Measurements from ENCODE around the gene NDST4. TPM values are rescaled to one million over a fixed set of nuclear protein-coding genes. Genes with fewer than 3 reads are reported as not detected.
A peak's percentile ranks its signal among the peaks of the same experiment; 100 is the strongest.

Gene NDST4
- total RNA-seq, 4 donors from 2014 or later = 0.83 TPM; not detected in 3

- H3K36me3 ChIP-seq = no peaks in the 10 kb centered on the region
- TF ChIP-seq POLR2A (IDR thresholded peaks at IDR 0.05) (no peak), CTCF (IDR thresholded peaks at IDR 0.05) (no peak)
- H3K4me1 ChIP-seq = no peaks in the 10 kb centered on the region
- H3K27ac ChIP-seq = no peak overlapping the region
- 62 to 63% methylated on average over 5 of the region's 5 CpGs for WGBS, 2 donors
- H3K9me3 ChIP-seq = no peaks in the 10 kb centered on the region
- DNase-seq = no peak
- no peak overlapping the region for H3K4me3 ChIP-seq (replicated peaks in 1 of 3)
- no peaks in the 10 kb centered on the region for H3K27me3 ChIP-seq
- intact Hi-C loops (cut with DNase I) = no loop called here
Observed at GRCh38 chr4:114827651-114828050, 285.8 kb downstream of the NDST4 start.

- no peak for DNase-seq
- H3K9me3 ChIP-seq = no peaks in the 10 kb centered on the region
- H3K27me3 ChIP-seq = no peaks in the 10 kb centered on the region
- TF ChIP-seq POLR2A (IDR thresholded peaks at IDR 0.05) (no peak), CTCF (IDR thresholded peaks at IDR 0.05) (no peak)
- H3K27ac ChIP-seq = no peak overlapping the region
- H3K36me3 ChIP-seq = no peaks in the 10 kb centered on the region
- intact Hi-C loops (cut with DNase I) = no loop called here
- 93 to 100% methylated on average over 1 of the region's 1 CpG for WGBS, 2 donors
- H3K4me1 ChIP-seq = no peaks in the 10 kb centered on the region
- H3K4me3 ChIP-seq (replicated peaks in 1 of 3) = no peak overlapping the region
Observed at GRCh38 chr4:114815760-114816159, 297.7 kb downstream of the NDST4 start.

GRCh38 chr4:114813961-114814360, 299.5 kb downstream of the NDST4 start:
- H3K4me3 ChIP-seq (replicated peaks in 1 of 3) = no peak overlapping the region
- no peak for DNase-seq
- no peaks in the 10 kb centered on the region for H3K36me3 ChIP-seq
- no peaks in the 10 kb centered on the region for H3K4me1 ChIP-seq
- H3K27me3 ChIP-seq = no peaks in the 10 kb centered on the region
- H3K9me3 ChIP-seq = no peaks in the 10 kb centered on the region
- intact Hi-C loops (cut with DNase I) = no loop called here
- no peak overlapping the region for H3K27ac ChIP-seq
- WGBS, 2 donors = 85 to 88% methylated on average over 1 of the region's 1 CpG
- TF ChIP-seq CTCF (IDR thresholded peaks at IDR 0.05) (no peak), POLR2A (IDR thresholded peaks at IDR 0.05) (no peak)

- Histone ChIP-seq H3K4me1 (no peaks in the 10 kb centered on the region), H3K36me3 (no peaks in the 10 kb centered on the region), H3K27me3 (no peaks in the 10 kb centered on the region), H3K27ac (no peak overlapping the region), H3K4me3 (replicated peaks in 1 of 3) (no peak overlapping the region), H3K9me3 (no peaks in the 10 kb centered on the region)
- intact Hi-C loops (cut with DNase I) = no loop called here
- TF ChIP-seq POLR2A (IDR thresholded peaks at IDR 0.05) = no peak
- no peak for TF ChIP-seq CTCF (IDR thresholded peaks at IDR 0.05)
- DNase-seq = no peak
- 65 to 76% methylated on average over 4 of the region's 4 CpGs for WGBS, 2 donors
Observed at GRCh38 chr4:114811564-114812301, 301.7 kb downstream of the NDST4 start.

- H3K4me1 ChIP-seq = no peaks in the 10 kb centered on the region
- intact Hi-C loops (cut with DNase I) = no loop called here
- H3K27me3 ChIP-seq = no peaks in the 10 kb centered on the region
- H3K9me3 ChIP-seq = no peaks in the 10 kb centered on the region
- H3K27ac ChIP-seq = no peak overlapping the region
- H3K4me3 ChIP-seq (replicated peaks in 1 of 3) = no peak overlapping the region
- no peaks in the 10 kb centered on the region for H3K36me3 ChIP-seq
- TF ChIP-seq POLR2A (IDR thresholded peaks at IDR 0.05) (no peak), CTCF (IDR thresholded peaks at IDR 0.05) (peak; percentile 23 to 71 (median 44))
- WGBS, 2 donors = 51 to 56% methylated on average over 14 of the region's 14 CpGs
- peak in 1 of 2 donors; percentile 8 for DNase-seq
Observed at GRCh38 chr4:114807759-114808404, 305.5 kb downstream of the NDST4 start.

Measured in thyroid gland (tissue), 4 donors.